Uterus (tissue), 4 donors: ENCODE data around the gene UPF1. TPM values are rescaled to one million over a fixed set of nuclear protein-coding genes. Genes with fewer than 3 reads are reported as not detected.
A peak's percentile ranks its signal among the peaks of the same experiment; 100 is the strongest.

Experiments used
- DNase-seq, 2 donors: peaks; one replicate each; pipeline ENCODE4 v3.0.0-alpha.2; 2019 to 2020
- H3K27ac ChIP-seq, 2 donors: fragments of 200-600 bp; sonication (generic); 1 replicate in 1 of 2; 2 replicates in 1 of 2; pipeline ENCODE4 v1.5.1; 2016 to 2018
- H3K27me3 ChIP-seq, 2 donors: fragments of 200-600 bp; sonication (generic); one replicate each; pipeline ENCODE4 v1.5.1; 2018 to 2019; ENCODE audit warnings: control low read depth in 1 of 2
- H3K36me3 ChIP-seq, 2 donors: fragments of 200-600 bp; sonication (generic); one replicate each; pipeline ENCODE4 v1.5.1; 2019; ENCODE audit warnings: control low read depth in 1 of 2
- H3K4me1 ChIP-seq, 2 donors: fragments of 200-600 bp; sonication (generic); one replicate each; pipeline ENCODE4 v1.5.1; 2018 to 2019; ENCODE audit warnings: control low read depth in 1 of 2
- H3K4me3 ChIP-seq, 2 donors: fragments of 200-600 bp; sonication (generic); 1 replicate in 1 of 2; 2 replicates in 1 of 2; pipeline ENCODE4 v1.5.1; 2018 to 2019; ENCODE audit warnings: mild to moderate bottlenecking in 1 of 2
- H3K9me3 ChIP-seq, 2 donors: fragments of 200-600 bp; sonication (generic); one replicate each; pipeline ENCODE4 v1.5.1; 2019; ENCODE audit warnings: control low read depth in 1 of 2
- POLR2A ChIP-seq, 2 donors: fragments of 450-650 bp; IDR thresholded peaks; one replicate each; pipeline ENCODE4 v1.6.1; 2016; ENCODE audit warnings: antibody characterized with exemption in 2 of 2, mild to moderate bottlenecking in 1 of 2, moderate library complexity in 1 of 2
- intact Hi-C: fragments of 100-400 bp; cut with DNase I; formaldehyde crosslinking; loops from one replicate; pipeline ENCODE4 v1.15.1; 2023; ENCODE audit warnings: low total_unique reads
- total RNA-seq, 4 donors: library from RNA; depleted of rRNA in 3 of 4; stranded (reverse); fragments of >200 nt in 3 of 4; gene quantifications; one replicate each; pipeline versions ENCODE4 v1.1.0 to v1.2.4, GENCODE V29; 2014 to 2023
- TF ChIP-seq, protein P1 (sequence below), 4 experiments: fragments of 200-600 bp in 2 of 4; fragments of 450-650 bp in 2 of 4; sonication (generic) in 2 of 4; IDR thresholded peaks; one replicate each; pipeline ENCODE4 v1.5.1; 2016 to 2019; ENCODE audit warnings: antibody characterized with exemption in 4 of 4, mild to moderate bottlenecking in 2 of 4, moderate library complexity in 1 of 4
- donor health status: DM: yes; HTN: yes; CAD: no.

UPF1 gene
- total RNA-seq, result 100 to 1,000 TPM in 1 of 4 donors, 10 to 100 TPM in 3; 17.9 to 105 (median 43.7) TPM

DNA sequence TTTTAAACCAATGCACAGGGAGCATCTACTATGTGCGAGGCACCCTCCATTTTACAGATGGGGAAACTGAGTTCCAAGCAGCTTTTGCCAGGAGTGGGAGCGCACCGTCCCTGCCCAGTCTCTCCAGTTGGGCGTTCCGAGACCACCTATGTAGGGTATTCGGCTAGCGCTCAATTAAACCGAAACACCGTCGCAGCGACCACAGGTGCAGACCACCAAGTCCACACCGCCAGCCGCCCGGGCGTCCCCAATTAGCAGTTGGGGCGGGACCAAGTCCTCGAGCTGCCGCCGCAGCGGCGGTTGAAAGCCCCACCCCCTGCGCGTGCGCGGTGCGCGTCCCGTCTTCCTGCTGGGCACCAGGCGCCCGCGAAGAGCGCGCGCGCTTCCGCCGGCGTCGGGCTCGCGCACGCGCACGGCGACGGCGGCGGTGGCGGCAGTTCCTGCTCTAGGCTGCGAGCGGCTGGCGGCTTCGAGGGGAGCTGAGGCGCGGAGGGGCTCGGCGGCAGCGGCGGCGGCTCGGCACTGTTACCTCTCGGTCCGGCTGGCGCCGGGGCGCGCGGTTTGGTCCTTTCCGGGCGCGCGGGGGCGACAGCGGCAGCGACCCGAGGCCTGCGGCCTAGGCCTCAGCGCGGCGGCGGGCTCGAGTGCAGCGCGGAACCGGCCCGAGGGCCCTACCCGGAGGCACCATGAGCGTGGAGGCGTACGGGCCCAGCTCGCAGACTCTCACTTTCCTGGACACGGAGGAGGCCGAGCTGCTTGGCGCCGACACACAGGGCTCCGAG is at the start of gene UPF1:
TSS of gene UPF1 (plus strand) at position 436 of the 782 bp plus-strand sequence. CDS start at position 687, 251 bp downstream.
- TF ChIP-seq POLR2A (IDR thresholded peaks at IDR 0.05), result peak; percentile 23 to 87
- TF ChIP-seq, protein P1, sequence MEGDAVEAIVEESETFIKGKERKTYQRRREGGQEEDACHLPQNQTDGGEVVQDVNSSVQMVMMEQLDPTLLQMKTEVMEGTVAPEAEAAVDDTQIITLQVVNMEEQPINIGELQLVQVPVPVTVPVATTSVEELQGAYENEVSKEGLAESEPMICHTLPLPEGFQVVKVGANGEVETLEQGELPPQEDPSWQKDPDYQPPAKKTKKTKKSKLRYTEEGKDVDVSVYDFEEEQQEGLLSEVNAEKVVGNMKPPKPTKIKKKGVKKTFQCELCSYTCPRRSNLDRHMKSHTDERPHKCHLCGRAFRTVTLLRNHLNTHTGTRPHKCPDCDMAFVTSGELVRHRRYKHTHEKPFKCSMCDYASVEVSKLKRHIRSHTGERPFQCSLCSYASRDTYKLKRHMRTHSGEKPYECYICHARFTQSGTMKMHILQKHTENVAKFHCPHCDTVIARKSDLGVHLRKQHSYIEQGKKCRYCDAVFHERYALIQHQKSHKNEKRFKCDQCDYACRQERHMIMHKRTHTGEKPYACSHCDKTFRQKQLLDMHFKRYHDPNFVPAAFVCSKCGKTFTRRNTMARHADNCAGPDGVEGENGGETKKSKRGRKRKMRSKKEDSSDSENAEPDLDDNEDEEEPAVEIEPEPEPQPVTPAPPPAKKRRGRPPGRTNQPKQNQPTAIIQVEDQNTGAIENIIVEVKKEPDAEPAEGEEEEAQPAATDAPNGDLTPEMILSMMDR (IDR thresholded peaks at IDR 0.05), result peak in 3 of 4 experiments; percentile 14 to 35 (median 20)
- intact Hi-C loops, result no loop called here
- Histone ChIP-seq H3K4me3 (peak within 1 kb of the TSS; percentile 52 to 70), H3K27me3 (no peaks in the 10 kb centered on the region), H3K36me3 (no peaks in the 10 kb centered on the region), H3K9me3 (no peaks in the 10 kb centered on the region), H3K27ac (peak within 1 kb of the TSS; percentile 76 to 78), H3K4me1 (peaks cover 0 to 6% of the 10 kb centered on the region in 2 donors)
- DNase-seq, result peak; percentile 90 to 95

DNA sequence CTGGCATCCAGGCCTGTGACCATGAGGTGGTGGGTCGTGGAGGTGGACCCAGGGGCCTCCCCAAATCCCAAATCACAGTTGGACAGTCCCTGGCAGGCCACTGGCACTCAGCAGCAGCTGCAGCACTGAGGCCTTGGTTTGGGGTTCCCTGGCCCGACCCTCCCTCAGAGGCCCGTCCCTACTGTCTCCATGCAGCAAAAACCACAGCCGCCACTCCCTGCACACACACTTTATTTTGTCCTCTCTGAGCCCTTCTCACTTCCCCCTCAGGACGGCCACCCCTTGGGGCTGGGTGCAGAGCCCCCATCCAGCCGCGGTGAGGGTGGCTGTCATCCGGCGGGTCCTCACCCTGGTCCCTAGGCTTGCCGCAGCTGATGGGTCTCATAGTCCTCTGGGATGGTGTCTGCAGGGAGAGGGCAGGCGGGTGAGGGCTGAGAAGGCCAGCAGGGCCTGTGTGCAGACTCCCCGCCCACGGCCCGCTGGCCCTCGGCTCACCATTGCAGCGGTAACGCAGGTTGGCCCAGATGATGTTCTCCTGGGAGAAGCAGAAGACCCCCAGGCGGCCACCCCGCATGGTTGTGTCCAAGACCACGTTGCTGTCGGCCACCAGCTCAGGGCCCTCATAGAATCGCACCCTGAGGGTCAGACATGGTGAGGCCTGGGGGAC is 49.1 kb upstream of the UPF1 start:
- peaks cover 7 to 11% of the 10 kb centered on the region in 2 donors for H3K27me3 ChIP-seq
- TF ChIP-seq POLR2A (IDR thresholded peaks at IDR 0.05), result no peak
- TF ChIP-seq, protein P1 (IDR thresholded peaks at IDR 0.05), result no peak
- intact Hi-C loops, result no loop called here
- no peak overlapping the region for H3K4me3 ChIP-seq
- DNase-seq, result no peak
- no peaks in the 10 kb centered on the region for H3K36me3 ChIP-seq
- H3K9me3 ChIP-seq, result no peaks in the 10 kb centered on the region
- H3K4me1 ChIP-seq, result peaks cover 0 to 5% of the 10 kb centered on the region in 2 donors
- H3K27ac ChIP-seq, result no peak overlapping the region

DNA sequence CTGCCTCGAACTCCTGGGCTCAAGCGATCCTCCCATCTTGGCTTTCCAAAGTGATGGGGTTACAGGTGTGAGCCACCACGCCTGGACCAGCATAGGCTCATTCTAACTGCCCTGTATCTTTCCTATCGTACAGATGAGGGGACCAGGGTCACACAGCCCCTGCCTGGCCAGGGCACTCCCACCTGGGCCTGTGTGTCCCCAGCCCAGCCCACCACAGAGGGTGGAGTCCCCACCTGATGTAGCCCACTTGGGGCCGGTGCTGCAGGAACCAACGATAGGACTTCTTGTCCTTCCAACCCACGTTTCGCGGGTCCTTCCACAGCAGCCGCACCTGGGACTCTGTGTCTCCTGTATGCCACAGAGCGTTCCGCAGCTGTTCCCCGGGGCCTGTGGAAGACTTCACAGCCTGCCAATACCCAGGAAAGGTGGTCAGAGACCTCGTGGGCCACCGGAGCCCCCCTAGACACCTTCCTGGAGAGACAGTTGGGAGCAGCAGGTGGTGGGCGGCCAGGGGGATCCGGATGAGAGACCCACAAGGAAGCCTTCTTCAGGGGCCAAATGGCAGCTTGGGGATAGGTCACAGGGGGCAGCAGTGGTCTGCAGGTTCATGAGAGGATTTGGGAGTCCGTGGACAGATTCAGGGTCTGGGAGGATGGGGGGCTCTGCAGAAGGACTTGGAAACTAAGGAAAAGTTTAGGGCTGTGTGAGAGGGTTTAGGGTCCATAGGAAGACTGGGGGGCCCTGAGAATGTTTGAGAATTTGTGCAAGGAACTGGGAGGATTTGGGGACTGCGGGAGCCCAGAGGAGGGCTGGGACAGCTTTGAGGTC is 47.6 kb upstream of the UPF1 start:
- peaks cover 0 to 5% of the 10 kb centered on the region in 2 donors for H3K4me1 ChIP-seq
- TF ChIP-seq POLR2A (IDR thresholded peaks at IDR 0.05), result no peak
- TF ChIP-seq, protein P1 (IDR thresholded peaks at IDR 0.05), result no peak
- intact Hi-C loops, result no loop called here
- no peaks in the 10 kb centered on the region for H3K36me3 ChIP-seq
- H3K27ac ChIP-seq, result no peak overlapping the region
- no peak overlapping the region for H3K4me3 ChIP-seq
- H3K9me3 ChIP-seq, result no peaks in the 10 kb centered on the region
- DNase-seq, result no peak
- peaks cover 19 to 21% of the 10 kb centered on the region in 2 donors for H3K27me3 ChIP-seq

DNA sequence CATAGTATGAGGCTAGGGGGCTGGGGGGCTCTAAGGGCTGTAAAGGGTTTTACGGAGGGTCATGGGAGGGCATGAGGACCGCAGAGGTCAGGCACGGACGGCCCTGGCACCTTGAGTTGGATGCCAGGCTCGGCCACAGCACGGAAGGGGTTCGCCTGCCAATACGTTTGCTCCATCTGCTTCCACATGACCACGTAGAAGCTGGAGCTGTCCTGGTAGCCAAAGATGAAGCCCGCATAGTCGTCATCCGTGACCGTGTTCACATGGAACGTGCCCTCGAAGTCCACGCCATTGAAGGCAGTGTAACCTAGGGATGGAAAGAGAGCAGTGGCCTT is 47.0 kb upstream of the UPF1 start:
- Histone ChIP-seq H3K4me1 (peaks cover 0 to 6% of the 10 kb centered on the region in 2 donors), H3K36me3 (no peaks in the 10 kb centered on the region), H3K27ac (no peak overlapping the region), H3K4me3 (no peak overlapping the region), H3K27me3 (peaks cover 25 to 27% of the 10 kb centered on the region in 2 donors), H3K9me3 (no peaks in the 10 kb centered on the region)
- TF ChIP-seq, protein P1 (IDR thresholded peaks at IDR 0.05), result no peak
- TF ChIP-seq POLR2A (IDR thresholded peaks at IDR 0.05), result no peak
- intact Hi-C loops, result no loop called here
- no peak for DNase-seq
